HepG2 (cell line): ENCODE data around the gene HSCB. TPM values are rescaled to one million over a fixed set of nuclear protein-coding genes. Genes with fewer than 3 reads are reported as not detected.

Experiments used
- BORCS8-MEF2B ChIP-seq: sonication (generic); formaldehyde crosslinking; IDR thresholded peaks from 2 replicates; pipeline ENCODE4 v1.8.0; 2022; ENCODE audit warnings: mild to moderate bottlenecking, missing genetic modification reagents
- BRCA1 ChIP-seq: sonication (generic); formaldehyde crosslinking; IDR thresholded peaks from 2 replicates; pipeline ENCODE4 v1.4.0; 2020; ENCODE audit warnings: missing genetic modification reagents
- ETS1 ChIP-seq: sonication (generic); formaldehyde crosslinking; IDR thresholded peaks from 2 replicates; pipeline ENCODE4 v1.4.0; 2020; ENCODE audit warnings: missing genetic modification reagents
- GLMP ChIP-seq: sonication (generic); formaldehyde crosslinking; IDR thresholded peaks from 2 replicates; pipeline ENCODE4 v1.9.0; 2021; ENCODE audit warnings: missing genetic modification reagents, mild to moderate bottlenecking, borderline replicate concordance
- KDM6A ChIP-seq: IDR thresholded peaks from 2 replicates; pipeline ENCODE4 v1.6.1; 2016; ENCODE audit warnings: low read depth
- NR2F2 ChIP-seq: IDR thresholded peaks from 2 replicates; pipeline ENCODE4 v1.6.1; 2012; ENCODE audit warnings: low read depth, inconsistent platforms, borderline replicate concordance
- SIX1 ChIP-seq: sonication (generic); formaldehyde crosslinking; IDR thresholded peaks from 2 replicates; pipeline ENCODE4 v1.4.0; 2020; ENCODE audit warnings: missing genetic modification reagents, borderline replicate concordance
- TFE3 ChIP-seq: IDR thresholded peaks from 2 replicates; pipeline ENCODE4 v1.6.1; 2016
- ZNF496 ChIP-seq: sonication (generic); formaldehyde crosslinking; IDR thresholded peaks from 2 replicates; pipeline ENCODE4 v1.8.1; 2023; ENCODE audit warnings: mild to moderate bottlenecking, moderate library complexity, missing genetic modification reagents; ENCODE audit not compliant: insufficient replicate concordance
- ZNF770 ChIP-seq: sonication (generic); formaldehyde crosslinking; IDR thresholded peaks from 2 replicates; pipeline ENCODE4 v1.5.0; 2020; ENCODE audit warnings: mild to moderate bottlenecking, missing genetic modification reagents
- ZNF790 ChIP-seq: sonication (generic); formaldehyde crosslinking; IDR thresholded peaks from 2 replicates; pipeline ENCODE4 v1.8.0; 2022; ENCODE audit warnings: missing genetic modification reagents, mild to moderate bottlenecking, borderline replicate concordance
- polyA plus RNA-seq, 8 experiments: library from polyadenylated mRNA; depleted of rRNA in 3 of 8; stranded (reverse) in 7 of 8; unstranded in 1 of 8; fragments of >200 nt; fragmentation: Illumina TruSeq in 4 of 8; extraction: Trizol in 4 of 8; gene quantifications; 2 replicates each; pipeline versions ENCODE4 v1.2.1 to v1.2.3, GENCODE V29; 2011 to 2016; ENCODE audit warnings: low read depth in 4 of 8, missing spikeins in 1 of 8, mixed read lengths in 1 of 8; ENCODE audit not compliant: insufficient read depth in 1 of 8
- total RNA-seq, 5 experiments: library from RNA; depleted of rRNA; stranded (reverse); fragments of >200 nt; fragmentation: Illumina TruSeq; extraction: Trizol; gene quantifications; 2 replicates each; pipeline ENCODE4 v1.2.3, GENCODE V29; 2016; ENCODE audit warnings: low read depth in 1 of 5
- TF ChIP-seq, protein P1 (sequence below): sonication (generic); formaldehyde crosslinking; IDR thresholded peaks from one replicate; pipeline ENCODE4 v1.5.1; 2020; ENCODE audit warnings: mild to moderate bottlenecking, missing genetic modification reagents; ENCODE audit errors: not compliant biosample characterization
- TF ChIP-seq, protein P2 (sequence below): sonication (generic); formaldehyde crosslinking; IDR thresholded peaks from 2 replicates; pipeline ENCODE4 v1.5.1; 2020; ENCODE audit warnings: mild to moderate bottlenecking, missing genetic modification reagents, moderate library complexity

Gene HSCB
- total and polyA plus RNA-seq, 2 of the 13 experiments (the other 11 are each of a cell fraction or from before 2014, with no cell fraction given) = 15.4 to 20.9 TPM

- TF ChIP-seq ZNF770 (peak; percentile 68; the same call in 1 of the 2 replicates), TFE3 (CRISPR knock-in tag) (no peak), ZNF790 (CRISPR knock-in tag) (no peak), BRCA1 (no peak), KDM6A (CRISPR knock-in tag) (0 out of 2 replicates have a peak, but pooled peaks have one; percentile 11), ETS1 (CRISPR knock-in tag) (no peak), NR2F2 (no peak), ZNF496 (no peak), GLMP (CRISPR knock-in tag) (no peak), BORCS8-MEF2B (no peak), SIX1 (CRISPR knock-in tag) (no peak)
- TF ChIP-seq, protein P1, sequence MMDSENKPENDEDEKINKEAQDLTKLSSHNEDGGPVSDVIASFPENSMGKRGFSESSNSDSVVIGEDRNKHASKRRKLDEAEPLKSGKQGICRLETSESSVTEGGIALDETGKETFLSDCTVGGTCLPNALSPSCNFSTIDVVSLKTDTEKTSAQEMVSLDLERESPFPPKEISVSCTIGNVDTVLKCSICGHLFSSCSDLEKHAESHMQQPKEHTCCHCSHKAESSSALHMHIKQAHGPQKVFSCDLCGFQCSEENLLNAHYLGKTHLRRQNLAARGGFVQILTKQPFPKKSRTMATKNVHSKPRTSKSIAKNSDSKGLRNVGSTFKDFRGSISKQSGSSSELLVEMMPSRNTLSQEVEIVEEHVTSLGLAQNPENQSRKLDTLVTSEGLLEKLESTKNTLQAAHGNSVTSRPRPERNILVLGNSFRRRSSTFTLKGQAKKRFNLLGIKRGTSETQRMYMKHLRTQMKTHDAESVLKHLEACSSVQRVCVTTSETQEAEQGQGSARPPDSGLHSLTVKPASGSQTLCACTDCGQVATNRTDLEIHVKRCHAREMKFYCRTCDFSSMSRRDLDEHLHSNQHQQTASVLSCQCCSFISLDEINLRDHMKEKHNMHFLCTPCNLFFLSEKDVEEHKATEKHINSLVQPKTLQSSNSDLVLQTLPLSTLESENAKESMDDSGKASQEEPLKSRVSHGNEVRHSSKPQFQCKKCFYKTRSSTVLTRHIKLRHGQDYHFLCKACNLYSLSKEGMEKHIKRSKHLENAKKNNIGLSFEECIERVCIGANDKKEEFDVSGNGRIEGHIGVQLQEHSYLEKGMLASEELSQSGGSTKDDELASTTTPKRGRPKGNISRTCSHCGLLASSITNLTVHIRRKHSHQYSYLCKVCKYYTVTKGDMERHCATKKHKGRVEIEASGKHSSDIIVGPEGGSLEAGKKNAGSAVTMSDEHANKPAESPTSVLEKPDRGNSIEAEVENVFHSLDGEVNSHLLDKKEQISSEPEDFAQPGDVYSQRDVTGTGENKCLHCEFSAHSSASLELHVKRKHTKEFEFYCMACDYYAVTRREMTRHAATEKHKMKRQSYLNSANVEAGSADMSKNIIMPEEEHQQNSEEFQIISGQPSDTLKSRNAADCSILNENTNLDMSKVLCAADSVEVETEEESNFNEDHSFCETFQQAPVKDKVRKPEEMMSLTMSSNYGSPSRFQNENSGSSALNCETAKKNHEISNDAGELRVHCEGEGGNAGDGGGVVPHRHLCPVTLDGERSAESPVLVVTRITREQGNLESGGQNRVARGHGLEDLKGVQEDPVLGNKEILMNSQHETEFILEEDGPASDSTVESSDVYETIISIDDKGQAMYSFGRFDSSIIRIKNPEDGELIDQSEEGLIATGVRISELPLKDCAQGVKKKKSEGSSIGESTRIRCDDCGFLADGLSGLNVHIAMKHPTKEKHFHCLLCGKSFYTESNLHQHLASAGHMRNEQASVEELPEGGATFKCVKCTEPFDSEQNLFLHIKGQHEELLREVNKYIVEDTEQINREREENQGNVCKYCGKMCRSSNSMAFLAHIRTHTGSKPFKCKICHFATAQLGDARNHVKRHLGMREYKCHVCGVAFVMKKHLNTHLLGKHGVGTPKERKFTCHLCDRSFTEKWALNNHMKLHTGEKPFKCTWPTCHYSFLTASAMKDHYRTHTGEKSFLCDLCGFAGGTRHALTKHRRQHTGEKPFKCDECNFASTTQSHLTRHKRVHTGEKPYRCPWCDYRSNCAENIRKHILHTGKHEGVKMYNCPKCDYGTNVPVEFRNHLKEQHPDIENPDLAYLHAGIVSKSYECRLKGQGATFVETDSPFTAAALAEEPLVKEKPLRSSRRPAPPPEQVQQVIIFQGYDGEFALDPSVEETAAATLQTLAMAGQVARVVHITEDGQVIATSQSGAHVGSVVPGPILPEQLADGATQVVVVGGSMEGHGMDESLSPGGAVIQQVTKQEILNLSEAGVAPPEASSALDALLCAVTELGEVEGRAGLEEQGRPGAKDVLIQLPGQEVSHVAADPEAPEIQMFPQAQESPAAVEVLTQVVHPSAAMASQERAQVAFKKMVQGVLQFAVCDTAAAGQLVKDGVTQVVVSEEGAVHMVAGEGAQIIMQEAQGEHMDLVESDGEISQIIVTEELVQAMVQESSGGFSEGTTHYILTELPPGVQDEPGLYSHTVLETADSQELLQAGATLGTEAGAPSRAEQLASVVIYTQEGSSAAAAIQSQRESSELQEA (CRISPR knock-in tag) = no peak
- TF ChIP-seq, protein P2, sequence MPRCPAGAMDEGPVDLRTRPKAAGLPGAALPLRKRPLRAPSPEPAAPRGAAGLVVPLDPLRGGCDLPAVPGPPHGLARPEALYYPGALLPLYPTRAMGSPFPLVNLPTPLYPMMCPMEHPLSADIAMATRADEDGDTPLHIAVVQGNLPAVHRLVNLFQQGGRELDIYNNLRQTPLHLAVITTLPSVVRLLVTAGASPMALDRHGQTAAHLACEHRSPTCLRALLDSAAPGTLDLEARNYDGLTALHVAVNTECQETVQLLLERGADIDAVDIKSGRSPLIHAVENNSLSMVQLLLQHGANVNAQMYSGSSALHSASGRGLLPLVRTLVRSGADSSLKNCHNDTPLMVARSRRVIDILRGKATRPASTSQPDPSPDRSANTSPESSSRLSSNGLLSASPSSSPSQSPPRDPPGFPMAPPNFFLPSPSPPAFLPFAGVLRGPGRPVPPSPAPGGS (CRISPR knock-in tag) = no peak
Measured at GRCh38 chr22:28802595-28803123, 60.8 kb downstream of the HSCB start (continued).
